Measurements from ENCODE around the gene TEFM.
A peak's percentile ranks its signal among the peaks of the same experiment; 100 is the strongest.
"Not testable (repeated sequence)": the region's sequence is repeated elsewhere in the genome, so short reads cannot be mapped to it uniquely, and the experiment has no call there.

Gene TEFM, protein sequence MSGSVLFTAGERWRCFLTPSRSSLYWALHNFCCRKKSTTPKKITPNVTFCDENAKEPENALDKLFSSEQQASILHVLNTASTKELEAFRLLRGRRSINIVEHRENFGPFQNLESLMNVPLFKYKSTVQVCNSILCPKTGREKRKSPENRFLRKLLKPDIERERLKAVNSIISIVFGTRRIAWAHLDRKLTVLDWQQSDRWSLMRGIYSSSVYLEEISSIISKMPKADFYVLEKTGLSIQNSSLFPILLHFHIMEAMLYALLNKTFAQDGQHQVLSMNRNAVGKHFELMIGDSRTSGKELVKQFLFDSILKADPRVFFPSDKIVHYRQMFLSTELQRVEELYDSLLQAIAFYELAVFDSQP

DNA sequence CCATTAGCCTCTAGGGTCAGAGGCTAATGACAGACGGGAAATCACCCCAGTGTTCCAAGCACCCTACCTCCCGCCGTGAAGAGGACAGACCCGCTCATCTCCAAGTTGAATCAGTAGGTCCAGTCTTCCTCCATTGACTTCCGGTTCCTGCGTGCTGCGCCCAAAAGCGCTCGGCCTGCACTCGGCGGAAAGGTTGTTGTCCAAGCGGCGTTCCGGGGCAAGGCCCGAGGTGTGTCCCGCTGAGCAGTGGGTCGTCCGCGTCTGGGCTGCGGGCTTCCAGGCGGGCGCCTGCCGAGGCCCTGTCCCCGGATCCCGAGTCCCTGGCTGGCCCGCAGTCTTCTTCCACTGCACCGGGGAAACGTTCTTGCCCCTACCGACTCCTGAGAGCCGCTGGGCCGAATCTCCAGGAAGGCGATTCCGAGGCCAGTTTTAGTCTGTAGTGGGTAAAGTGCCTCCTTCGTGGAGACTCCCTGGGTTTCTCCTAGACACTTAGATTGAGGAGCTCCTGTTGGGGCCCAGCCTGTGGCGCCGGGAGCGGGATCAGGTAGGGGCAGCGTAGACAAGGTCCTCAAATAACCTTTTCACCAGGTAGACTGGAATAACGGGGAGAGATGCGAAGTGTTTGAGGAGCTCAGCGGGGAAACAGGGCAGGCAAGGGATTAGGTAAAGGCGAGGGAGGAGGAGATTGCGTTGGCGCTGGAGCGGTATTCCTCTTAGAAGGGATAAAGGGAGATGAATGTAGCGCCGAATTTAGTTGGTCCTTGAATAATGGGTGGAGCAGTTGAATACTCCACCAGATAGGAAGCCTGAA lies at the start of gene TEFM:
TEFM (minus strand) TSS at position 138 of the 811 bp plus-strand sequence; CDS start at position 98, 40 bp downstream.
- peak; percentile 91 for DNase-seq (ENCODE audit: low spot score)

GRCh38 chr17:30954046-30954830 lies 48.2 kb upstream of the TEFM start:
- no peak for DNase-seq (ENCODE audit: low spot score)

DNA sequence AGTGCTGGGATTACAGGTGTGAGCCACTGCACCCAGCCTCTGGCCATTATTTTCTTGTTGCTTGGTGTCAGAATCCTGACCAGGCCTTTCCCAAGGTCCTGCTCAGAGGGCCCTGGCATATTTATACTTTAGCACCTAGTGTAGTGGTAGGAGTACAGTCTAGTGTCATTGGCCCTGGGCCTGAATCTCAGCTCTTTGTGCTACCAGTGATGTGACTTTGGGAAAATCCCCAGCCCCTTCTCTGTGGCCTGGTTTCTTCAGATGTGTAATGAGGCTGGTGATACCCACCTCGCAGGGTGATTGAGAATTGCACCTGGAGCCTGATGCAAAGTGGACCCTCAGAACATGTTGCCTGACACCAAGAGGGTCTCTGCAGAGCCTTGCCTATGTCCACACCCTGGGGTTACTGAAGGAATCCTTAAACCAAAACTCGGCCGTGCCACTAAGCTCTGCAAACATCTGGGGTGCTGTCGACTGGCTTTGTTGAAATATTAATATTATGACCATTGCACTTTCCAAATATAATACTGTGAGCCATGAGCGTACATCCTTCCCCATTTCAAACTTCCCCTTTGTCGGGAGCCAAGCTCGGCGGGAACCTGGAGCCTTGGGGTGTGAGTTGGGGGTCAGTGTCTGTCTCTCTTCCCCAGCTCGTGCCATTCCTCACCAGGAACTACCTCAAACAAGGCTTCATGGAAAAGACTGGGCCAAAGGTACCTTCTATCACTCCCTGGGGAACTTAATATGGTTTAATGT lies 46.8 kb upstream of the TEFM start:
- no peak for DNase-seq (ENCODE audit: low spot score)

DNA sequence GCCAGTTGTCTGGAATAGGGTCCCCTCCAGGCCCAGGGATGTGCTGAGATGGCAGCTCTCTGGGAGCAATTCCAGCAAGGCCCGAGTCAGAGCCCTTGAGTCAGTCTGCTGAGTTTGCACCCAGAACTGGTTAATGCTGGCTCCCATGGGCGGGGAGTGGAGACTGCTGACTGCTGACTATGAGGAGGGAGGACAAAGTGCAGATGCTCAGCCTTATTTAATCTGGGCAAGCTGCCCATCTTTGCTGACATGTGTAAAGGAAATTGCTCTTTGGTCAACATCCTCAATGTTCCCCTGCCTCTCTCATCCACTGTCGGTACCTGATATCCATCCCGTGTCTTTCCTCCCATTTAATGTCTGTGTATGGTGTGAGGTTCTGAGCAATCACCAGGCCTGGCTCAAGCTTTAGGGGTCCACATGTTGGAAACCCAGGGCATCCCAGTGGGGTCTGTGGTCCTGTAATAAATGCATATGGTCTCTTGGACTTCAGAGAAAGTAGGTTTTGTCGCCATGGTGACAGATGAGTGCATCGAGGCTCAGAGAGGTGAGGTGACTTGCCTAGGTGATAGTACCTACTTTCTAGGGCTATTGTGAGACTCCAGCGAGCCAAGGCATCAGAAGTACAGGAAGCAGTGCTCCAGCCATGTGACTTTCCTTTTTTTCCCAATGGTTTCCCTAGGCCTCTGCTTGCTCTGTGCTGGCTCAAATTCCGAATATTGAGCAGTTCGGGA lies 44.8 kb upstream of the TEFM start:
- DNase-seq (ENCODE audit: low spot score): no peak

GRCh38 chr17:30950189-30950588 lies 44.2 kb upstream of the TEFM start:
- no peak for DNase-seq (ENCODE audit: low spot score)

GRCh38 chr17:30947796-30948195 lies 41.8 kb upstream of the TEFM start:
- DNase-seq (ENCODE audit: low spot score): no peak

GRCh38 chr17:30942308-30943079 lies 36.5 kb upstream of the TEFM start:
- no peak for DNase-seq (ENCODE audit: low spot score)

GRCh38 chr17:30939051-30939689 lies 33.1 kb upstream of the TEFM start:
- DNase-seq (ENCODE audit: low spot score): no peak

- DNase-seq (ENCODE audit: low spot score): no peak
Observed at GRCh38 chr17:30933966-30934365, 27.9 kb upstream of the TEFM start.

GRCh38 chr17:30931582-30931981 lies 25.5 kb upstream of the TEFM start:
- DNase-seq (ENCODE audit: low spot score): not testable (repeated sequence)

- DNase-seq (ENCODE audit: low spot score): no peak
Observed at GRCh38 chr17:30930495-30930894, 24.5 kb upstream of the TEFM start.

GRCh38 chr17:30929861-30930260 lies 23.8 kb upstream of the TEFM start:
- not testable (repeated sequence) for DNase-seq (ENCODE audit: low spot score)

DNA sequence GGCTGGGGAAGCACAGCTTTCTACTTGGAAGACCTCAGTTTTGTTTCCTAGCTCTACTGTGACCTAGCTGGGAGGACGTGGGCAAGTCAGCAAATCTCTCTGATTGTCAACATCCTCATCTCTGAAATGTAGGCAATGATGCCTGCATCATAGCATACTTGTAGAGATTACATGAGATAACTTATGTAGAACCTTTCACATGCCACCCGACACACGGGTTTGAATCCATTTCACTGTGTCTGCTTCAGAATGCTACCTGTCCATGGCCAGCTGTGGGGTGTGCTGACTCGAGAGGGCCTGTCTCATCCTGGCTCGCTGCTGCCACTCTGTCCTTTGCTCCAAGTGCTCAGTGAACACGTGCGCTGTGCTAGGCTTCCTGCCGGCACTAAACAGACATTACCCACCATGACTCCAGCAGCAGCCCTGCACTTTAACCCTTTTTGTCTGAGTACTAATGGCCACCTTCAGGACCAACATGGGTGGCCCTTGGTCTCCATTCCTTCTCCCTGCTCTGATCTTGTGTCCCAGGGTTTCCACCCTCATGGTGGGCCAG lies 23.1 kb upstream of the TEFM start:
- DNase-seq (ENCODE audit: low spot score): no peak

- no peak for DNase-seq (ENCODE audit: low spot score)
Observed at GRCh38 chr17:30928584-30928983, 22.5 kb upstream of the TEFM start.

- no peak for DNase-seq (ENCODE audit: low spot score)
Observed at GRCh38 chr17:30927756-30928155, 21.7 kb upstream of the TEFM start.

DNA sequence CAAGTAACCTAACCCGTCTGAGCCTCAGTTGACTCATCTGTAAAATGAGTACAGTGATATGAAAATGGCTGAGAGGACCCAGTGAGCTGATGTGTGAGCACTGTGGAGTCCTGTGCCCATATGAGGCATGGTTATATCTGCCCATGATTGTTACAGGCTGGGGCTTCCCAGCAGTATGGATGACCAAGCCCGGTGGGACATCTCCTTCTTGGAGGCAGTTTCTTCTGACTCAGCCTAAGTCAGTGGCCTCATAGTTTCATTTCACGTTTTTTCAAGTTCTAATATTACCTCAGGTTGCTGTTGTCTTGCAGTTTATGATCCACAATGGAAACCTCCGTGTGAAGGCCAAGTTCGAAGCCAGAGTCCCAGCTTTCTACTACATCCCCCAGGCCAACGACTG lies 20.5 kb upstream of the TEFM start:
- no peak for DNase-seq (ENCODE audit: low spot score)

DNA sequence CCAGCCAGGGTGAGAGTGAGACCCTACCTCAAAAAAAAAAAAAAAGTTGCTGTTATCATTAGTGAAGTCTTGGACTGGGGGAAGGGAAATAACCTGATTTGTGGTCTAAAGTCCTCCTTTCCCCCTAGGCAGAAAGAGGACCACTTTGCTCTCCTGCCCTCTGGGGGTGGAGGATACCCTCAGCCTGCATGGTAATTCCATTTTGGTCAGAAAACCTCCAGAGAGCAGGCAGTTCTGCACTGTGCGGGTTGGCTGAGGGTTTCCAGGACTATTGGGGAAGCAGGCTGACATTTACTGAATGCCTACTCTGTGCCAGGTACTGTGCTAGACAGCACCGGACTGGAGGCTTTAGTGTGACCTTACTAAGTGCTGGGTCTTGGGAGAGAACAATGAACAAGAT lies 18.3 kb upstream of the TEFM start:
- no peak for DNase-seq (ENCODE audit: low spot score)

DNA sequence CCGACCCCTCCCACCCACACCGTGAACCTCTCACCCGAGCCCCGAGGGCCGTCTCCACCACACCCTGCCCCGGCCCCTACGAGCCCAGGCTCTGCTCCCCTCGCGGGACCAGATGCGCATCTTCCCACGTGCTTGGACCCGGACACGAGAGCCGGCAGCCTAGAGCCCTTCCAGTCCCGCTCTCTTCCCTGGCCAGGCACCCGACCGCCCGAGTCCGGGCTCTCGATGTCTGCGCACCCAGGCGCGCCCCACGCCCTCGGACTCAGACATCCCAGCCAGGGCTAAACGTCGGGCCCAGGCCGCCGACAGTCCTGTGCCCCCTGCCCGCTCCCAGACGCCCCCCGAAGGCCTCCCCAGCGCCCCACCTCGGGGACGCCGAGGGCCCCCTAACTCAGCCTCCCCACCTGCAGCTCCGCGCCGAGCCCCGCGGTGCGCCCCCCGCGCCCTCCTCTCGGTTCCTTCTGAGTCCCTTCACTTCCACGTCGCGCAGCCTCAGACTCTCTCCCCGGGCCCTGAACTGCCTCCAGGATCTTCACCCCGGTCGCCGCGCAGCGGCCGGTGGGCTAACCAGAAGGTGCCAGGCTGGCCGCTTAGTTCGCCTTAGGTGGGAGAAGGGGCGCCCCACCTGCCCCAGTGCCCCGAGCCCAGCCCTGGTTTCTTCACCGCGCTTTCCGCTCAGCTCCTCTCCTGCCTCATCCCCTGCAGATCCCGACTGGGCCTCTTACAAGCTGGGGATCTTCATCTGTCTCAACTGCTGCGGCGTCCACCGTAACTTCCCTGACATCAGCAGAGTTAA lies 16.4 kb upstream of the TEFM start:
- no peak for DNase-seq (ENCODE audit: low spot score)

Measured in CD4-positive, alpha-beta T cell treated with Interleukin-2 at 100 ng/mL for 4 hours (primary cell).